ENCODE measurements around the gene CMSS1.

The CMSS1 gene

GRCh38 chr3:99907959-99908544 is 90.4 kb downstream of the CMSS1 start:
- DNase-seq, result no peak

DNA sequence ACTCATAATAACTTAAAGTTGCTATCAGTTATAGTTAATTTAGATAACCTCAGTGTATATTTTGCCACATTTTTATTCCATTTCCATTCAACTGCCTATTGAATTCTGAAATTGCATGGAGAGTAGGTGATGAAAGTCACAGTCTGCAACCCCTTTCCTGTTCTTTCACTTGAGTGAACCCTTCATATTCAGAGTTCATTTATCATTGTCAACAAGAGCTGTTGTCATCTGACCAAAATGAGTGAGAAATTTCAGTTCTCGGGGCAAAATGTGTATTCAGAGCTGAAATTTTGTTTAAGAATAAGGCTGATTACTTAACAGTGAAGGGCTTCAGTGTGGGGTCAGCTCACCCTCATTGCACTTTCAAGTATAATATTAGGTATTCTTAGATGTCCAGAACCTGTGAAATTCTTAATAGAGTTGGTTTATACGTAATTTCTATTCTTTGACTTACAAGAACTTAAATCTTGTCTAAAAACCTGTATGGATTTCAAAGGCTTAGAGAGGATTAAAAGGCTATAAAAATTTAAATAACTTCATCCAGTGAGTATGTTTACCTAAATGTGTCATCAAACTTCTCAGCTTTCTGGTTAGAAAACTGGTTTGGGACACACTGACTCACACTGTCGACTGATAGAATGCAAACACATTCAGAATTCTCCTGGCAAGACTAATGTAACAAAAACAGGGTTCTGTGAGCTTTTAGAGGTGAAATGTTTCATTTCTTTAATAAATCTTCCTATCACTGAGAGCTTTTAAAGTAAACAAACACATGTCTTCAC is 92.2 kb downstream of the CMSS1 start:
- no peak for DNase-seq

DNA sequence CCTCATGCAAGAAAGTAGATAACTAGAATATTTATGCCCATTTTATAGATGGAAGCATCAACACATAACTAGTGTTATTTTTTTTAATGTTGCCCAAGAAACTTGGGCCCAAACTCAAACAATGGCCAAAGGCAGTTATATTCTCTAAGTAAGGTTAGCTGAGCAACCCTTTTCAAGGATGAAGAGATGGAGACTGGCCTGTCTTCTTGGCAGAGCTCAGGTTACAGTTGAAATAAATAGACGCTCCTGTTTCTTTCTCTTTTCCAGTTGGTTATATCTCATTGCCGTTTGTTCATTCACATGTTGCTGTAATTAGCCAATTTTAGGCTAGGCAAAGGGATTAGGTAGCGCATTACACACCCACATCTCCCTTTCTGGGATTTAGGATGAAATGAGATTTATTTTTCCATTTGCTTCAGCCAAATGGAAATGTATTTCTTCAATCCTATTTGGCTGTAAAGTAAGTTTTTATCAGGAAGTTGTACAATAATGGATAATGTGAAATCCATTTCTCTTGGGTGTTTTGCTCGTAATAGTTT is 93.2 kb downstream of the CMSS1 start:
- DNase-seq, result no peak

- DNase-seq, result no peak
These were observed 93.8 kb downstream of the CMSS1 start for GRCh38 chr3:99911433-99911832.

DNA sequence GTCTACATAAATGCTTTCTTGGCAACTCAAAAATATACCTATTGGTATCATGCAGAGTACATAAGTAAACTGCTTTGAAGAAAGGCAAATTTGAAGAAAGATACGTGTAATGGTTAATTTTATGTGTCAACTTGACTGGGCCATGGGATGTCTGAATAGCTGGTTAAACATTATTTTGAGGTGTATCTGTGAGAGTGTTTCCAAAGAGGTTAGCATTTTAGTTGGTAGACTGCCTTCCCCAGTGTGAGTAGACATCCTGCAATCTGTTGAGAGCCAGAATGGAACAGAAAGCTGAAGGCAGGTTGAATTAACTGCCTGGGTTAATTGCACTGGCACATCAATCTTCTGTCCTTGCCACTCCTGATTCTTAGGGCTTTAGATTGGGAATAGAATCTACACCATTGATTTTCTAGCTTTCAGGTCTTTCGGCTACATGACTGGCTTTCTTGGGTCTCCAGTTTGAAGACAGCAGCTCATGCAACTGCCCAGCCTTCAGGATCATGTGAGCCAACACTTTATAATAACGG is 98.3 kb downstream of the CMSS1 start:
- DNase-seq, result no peak

DNA sequence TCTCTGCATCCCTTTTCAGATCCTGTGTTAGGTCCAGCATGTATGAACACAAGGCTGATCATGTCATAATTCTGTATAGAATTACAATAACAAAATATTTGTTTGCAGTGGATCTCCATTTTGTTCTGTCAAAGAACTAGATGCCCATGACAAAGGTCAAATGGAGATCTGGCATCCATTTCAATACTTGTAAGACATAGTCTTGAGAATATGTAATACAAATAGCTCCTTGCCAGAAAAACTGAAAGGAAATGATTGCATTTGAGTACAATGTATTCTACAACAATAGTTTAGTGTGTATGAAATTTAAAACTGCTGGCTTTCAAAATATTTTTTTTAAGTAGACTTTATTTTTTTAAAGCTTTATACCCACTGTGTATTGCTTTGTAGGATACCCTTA is 101.1 kb downstream of the CMSS1 start:
- DNase-seq, result no peak

DNA sequence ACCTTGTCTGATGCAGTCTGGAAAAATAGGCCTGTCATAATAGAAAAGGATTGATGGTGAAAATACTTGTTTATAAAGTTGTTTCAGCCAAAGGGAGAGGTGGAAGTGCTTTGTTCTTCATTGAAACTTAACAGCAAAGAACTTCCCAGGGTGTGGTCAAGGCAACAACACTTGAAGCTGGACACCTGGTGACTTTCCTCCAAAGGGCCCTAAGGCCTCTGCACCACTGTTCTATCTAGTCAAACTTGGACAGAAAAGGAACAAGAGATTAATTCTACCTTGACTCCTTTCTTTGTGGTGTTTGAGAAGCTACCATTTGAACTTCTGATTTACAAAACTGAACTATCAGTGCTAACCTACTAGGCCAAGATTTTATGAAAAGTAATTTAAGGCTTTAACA is 102.0 kb downstream of the CMSS1 start:
- DNase-seq, result no peak

GRCh38 chr3:99920481-99921376 is 103.1 kb downstream of the CMSS1 start:
- no peak for DNase-seq

DNA sequence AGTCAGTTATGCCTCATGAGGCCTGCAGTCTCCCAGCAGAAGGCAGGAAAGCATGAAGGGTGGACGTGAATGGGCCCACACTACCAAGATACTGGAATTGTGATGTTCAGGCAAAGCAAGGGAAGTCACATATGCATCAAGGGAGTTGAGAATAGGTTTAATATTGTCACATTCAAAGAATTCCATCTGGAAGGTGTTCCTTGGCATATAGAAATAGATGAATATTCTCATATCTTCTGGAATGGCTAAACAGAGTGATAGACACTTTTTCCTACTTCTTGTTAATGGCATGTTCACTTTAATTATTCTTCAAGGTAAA is 103.7 kb downstream of the CMSS1 start:
- no peak for DNase-seq

GRCh38 chr3:99921986-99922385 is 104.3 kb downstream of the CMSS1 start:
- DNase-seq, result no peak

- no peak for DNase-seq
These were observed 106.2 kb downstream of the CMSS1 start for GRCh38 chr3:99923873-99924272.

GRCh38 chr3:99925584-99926230 is 108.0 kb downstream of the CMSS1 start:
- no peak for DNase-seq

- no peak for DNase-seq
These were observed 110.2 kb downstream of the CMSS1 start for GRCh38 chr3:99927671-99928457.

DNA sequence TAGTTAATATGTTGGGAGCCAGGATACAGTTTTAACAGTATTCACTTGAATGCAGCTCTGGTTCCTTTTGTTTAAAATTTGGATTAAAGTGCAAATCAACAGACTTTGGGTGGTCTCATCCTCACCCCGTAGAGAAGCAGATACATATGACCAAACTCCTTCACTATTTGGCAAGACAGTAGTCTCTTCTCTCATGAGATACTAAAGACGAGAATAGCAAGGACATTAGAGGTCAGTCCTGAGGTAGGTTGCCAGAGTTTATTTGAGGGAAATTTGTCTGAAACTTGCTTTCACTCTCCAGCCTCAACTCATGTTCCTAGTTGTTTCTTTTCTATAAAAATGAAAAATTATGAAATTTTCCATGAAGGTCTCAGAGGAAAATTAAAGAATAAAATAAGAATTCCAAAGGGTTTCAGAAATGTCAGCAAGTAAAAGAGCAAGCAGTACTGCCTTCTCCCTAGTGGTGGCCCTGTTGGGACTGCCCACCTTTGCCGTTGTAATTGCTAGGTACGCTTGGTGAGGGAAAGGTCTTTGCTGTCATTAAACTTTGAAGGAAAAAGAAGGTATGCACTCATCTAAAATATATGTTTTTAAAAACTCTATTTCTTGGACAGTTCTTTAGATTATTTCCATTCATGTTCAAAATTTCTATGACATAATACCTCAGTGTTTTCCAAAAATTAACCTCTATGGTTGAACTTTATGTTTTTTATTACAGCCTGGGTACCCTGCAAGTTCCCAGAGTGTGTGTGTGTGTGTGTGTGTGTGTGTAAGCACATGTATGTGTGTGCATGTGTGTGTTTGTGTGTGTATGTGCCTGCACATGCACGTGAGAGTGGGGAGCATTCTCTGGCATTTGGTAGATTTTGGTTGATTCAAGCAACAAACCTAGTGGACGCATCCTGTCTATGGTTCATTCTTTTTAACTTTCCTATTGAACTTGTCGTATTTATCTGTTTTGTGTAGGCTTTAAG is 111.4 kb downstream of the CMSS1 start:
- no peak for DNase-seq

DNA sequence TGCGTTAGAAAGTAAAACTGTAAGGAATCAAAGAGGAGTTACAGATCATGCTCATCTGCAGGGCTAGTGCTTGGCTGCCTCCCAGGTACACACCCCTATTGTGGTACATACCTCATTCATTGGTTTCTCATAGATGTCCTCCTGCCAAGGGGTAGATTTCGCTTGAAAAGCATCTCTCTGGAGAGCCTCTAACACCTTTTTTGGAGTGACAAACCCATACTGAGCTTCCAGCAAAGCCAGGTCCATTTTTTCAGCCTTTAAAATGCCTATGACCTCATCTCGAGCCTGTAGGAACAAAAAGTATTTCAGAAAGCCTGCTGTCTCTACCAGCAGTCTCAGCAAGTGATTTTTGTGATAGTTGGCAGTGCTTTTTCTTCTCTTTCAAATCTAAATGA is 112.1 kb downstream of the CMSS1 start:
- DNase-seq, result no peak

DNA sequence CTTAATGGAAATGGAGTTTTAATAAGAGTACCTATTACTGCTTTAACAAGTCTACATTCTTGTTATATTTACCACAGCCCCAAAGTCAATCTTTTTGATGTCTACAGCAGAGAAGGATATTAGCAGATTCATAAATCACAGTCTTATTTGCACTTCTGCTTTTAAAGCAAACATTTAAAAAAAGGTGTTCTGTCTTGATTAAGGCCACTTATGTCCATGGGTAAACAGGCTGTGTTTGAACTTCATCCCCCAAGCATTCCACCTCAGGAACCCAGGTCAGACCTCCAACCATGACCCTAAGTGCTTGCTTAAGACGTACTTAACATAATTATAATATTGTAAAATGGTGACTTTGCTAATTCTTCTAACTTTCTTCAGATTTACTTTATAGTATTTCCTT is 113.4 kb downstream of the CMSS1 start:
- DNase-seq, result no peak

DNA sequence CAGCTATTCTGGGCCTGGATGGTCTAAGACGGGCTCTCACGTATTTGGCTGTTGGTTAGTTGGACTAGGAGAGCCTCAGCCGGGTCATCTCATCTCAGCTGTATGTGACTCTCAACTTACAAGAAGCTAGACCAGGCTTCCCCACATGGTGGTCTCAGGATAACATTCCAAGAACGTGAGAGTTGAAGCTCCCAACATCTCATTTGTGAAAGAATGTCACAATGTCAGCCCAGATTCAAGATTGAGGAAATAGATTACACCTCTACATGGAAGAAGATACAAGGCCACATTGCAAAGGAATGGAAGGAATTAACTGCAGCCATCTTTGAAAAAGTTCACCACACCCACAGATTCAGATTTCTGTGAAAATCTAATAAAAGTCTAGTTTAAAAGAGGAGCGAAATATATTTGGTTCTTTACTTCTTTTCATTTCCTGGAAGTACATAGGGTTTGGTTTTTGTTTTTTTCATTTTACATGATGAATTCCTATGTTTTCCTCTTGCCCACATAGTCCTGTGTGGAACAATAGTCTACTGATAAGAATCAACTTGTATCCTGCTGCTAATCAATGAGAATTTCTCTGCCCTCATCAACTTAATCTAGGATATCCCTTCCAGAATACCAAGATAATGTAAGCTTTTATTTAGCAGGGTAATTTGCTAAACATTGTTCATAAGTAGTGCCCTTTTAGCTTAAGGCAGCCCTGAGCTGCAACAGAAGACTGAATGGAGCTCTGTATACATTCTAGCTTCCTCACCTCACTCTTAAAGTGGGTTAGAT is 116.5 kb downstream of the CMSS1 start:
- DNase-seq, result no peak

DNA sequence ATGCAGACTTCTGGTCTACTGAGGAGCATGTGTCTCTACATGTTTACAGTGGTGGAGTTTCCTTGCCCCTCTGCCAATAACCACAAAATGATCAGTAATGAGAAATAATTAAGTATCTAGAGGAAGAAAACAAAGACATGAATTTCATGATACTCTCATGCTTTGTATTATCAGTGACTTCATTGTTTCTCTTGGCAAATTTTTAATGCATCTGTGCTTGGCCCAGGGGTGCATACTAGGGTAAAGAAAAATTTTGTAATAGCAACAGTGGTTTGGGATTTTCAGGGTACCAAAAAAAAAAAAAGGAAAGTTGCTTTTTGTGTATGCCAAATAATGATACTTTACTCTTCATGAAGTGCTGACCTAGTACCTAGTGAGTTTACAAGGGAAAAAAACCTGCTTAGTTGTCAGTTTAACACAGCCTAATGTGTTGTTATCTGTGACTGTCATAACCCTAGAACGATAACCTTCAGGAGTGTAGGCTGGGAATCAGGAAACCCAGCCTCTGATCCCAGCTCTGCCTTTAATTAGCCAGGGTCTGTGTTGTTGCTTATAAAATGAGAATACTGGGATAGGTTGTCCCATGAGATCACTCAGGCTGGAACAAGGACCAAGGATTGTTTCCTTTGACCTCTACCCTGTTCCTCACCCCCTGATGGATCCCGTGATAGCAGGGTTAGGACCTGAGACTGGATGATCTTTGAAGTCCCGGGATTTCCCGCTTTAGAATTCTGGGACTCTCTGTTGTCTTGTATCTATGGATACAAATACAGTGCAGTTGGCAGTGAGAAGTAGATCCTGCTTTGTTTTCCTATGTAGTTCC is 117.5 kb downstream of the CMSS1 start:
- DNase-seq, result no peak

DNA sequence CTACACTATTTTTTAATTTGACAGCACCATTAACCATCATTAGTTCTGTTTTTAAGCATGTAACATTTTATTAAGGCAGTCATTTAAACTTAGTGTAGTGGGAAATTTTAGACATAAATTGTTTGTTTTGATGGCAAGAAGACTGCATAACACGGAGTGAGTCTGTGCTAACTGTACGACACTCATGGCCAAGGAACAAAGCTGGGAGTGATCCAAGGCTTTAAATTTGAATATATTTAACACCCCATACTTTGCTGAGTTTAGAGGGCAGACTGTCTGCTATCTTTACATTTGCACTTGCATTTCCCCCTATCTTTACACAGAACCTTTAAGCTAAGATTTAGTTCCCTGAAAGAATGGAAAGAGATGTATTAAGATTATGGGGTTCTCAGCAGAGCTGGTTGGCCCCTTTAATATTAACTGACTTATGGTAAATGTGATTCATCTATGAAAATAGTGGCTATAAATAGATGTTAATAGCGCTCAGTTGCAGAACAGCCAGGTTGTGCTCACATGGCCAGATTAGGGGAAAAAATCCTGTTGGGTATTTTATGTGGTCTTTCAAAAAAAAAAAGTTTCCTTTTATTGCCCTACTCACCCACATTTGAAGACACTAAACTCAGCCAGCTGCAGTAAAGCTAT is 120.7 kb downstream of the CMSS1 start:
- DNase-seq, result no peak

All from NCI-H526 treated with DMSO at 0.1 percent for 48 hours (cell line).